CD14-positive monocyte (primary cell): ENCODE results near the gene KIF24. TPM values are rescaled to one million over a fixed set of nuclear protein-coding genes. Genes with fewer than 3 reads are reported as not detected.

Experiments used
- DNase-seq, 3 donors: peaks; one replicate each; pipeline ENCODE4 v3.0.0-alpha.2; 2011 to 2022
- H2AFZ ChIP-seq: 2 replicates; pipeline ENCODE4 v1.6.0; 2012; ENCODE audit warnings: mild to moderate bottlenecking, low read depth, low read length, inconsistent platforms; ENCODE audit not compliant: insufficient read depth, poor library complexity, severe bottlenecking
- H3K27ac ChIP-seq, 2 donors: 1 replicate in 1 of 2; 2 replicates in 1 of 2; pipeline ENCODE4 v1.5.1; 2012 to 2013; ENCODE audit warnings: low read length in 2 of 2, control low read depth in 1 of 2, inconsistent platforms in 1 of 2, low read depth in 1 of 2, mild to moderate bottlenecking in 1 of 2
- H3K27me3 ChIP-seq, 2 donors: one replicate each; pipeline versions ENCODE4 v1.6.0 to v1.6.1; 2011 to 2013; ENCODE audit warnings: low read length in 2 of 2; ENCODE audit not compliant: control insufficient read depth in 2 of 2, insufficient read depth in 2 of 2
- H3K36me3 ChIP-seq, 2 donors: replicated peaks in 1 of 2; 1 replicate in 1 of 2; 2 replicates in 1 of 2; pipeline versions ENCODE4 v1.5.1 to v1.6.1; 2012 to 2013; ENCODE audit warnings: low read length in 2 of 2, control low read depth in 1 of 2, inconsistent platforms in 1 of 2, mild to moderate bottlenecking in 1 of 2; ENCODE audit not compliant: insufficient read depth in 2 of 2, control insufficient read depth in 1 of 2
- H3K4me1 ChIP-seq, 2 donors: 1 replicate in 1 of 2; 2 replicates in 1 of 2; pipeline versions ENCODE4 v1.5.1 to v1.6.1; 2012 to 2013; ENCODE audit warnings: low read length in 2 of 2, control low read depth in 1 of 2, inconsistent platforms in 1 of 2, mild to moderate bottlenecking in 1 of 2, moderate library complexity in 1 of 2; ENCODE audit not compliant: insufficient read depth in 2 of 2, control insufficient read depth in 1 of 2
- H3K4me2 ChIP-seq: replicated peaks from 2 replicates; pipeline ENCODE3; 2012; ENCODE audit warnings: low read length, moderate library complexity, mild to moderate bottlenecking; ENCODE audit not compliant: poor library complexity, severe bottlenecking; ENCODE audit errors: extremely low read depth
- H3K4me3 ChIP-seq, 3 experiments: fragments of 200-600 bp in 1 of 3; sonication (generic) in 1 of 3; replicated peaks in 1 of 3; 1 replicate in 2 of 3; 2 replicates in 1 of 3; pipeline ENCODE4 v1.5.1; 2011 to 2013; ENCODE audit warnings: low read length in 3 of 3, mild to moderate bottlenecking in 3 of 3, control low read depth in 2 of 3, low read depth in 2 of 3, inconsistent platforms in 1 of 3, moderate library complexity in 1 of 3
- H3K79me2 ChIP-seq: 2 replicates; pipeline ENCODE4 v1.6.0; 2012; ENCODE audit warnings: mild to moderate bottlenecking, control low read depth, inconsistent platforms, low read length, moderate library complexity; ENCODE audit not compliant: insufficient read depth
- H3K9ac ChIP-seq: 2 replicates; pipeline ENCODE4 v1.6.0; 2017; ENCODE audit warnings: low read length, mild to moderate bottlenecking; ENCODE audit not compliant: insufficient read depth, poor library complexity, severe bottlenecking
- H3K9me3 ChIP-seq, 2 donors: replicated peaks in 1 of 2; 1 replicate in 1 of 2; 2 replicates in 1 of 2; pipeline versions ENCODE4 v1.5.1 to v1.6.1; 2012 to 2013; ENCODE audit warnings: low read length in 2 of 2, control low read depth in 1 of 2; ENCODE audit not compliant: control insufficient read depth in 1 of 2, insufficient read depth in 1 of 2
- H4K20me1 ChIP-seq: 2 replicates; pipeline ENCODE4 v1.6.0; 2012; ENCODE audit warnings: mild to moderate bottlenecking, low read length, control low read depth, moderate library complexity; ENCODE audit not compliant: insufficient read depth
- H3K27ac Mint-ChIP-seq, 7 donors: one replicate each; pipeline ENCODE4 v1.8.0; 2020; ENCODE audit warnings: mild to moderate bottlenecking in 7 of 7, mixed read lengths in 7 of 7, moderate library complexity in 6 of 7, inconsistent platforms in 2 of 7
- H3K27me3 Mint-ChIP-seq, 3 donors: one replicate each; pipeline ENCODE4 v1.8.0; 2021 to 2022; ENCODE audit warnings: low read depth in 3 of 3, mild to moderate bottlenecking in 3 of 3, mixed read lengths in 3 of 3, moderate library complexity in 3 of 3, inconsistent platforms in 1 of 3
- H3K36me3 Mint-ChIP-seq, 2 donors: one replicate each; pipeline ENCODE4 v1.8.0; 2020; ENCODE audit warnings: mixed read lengths in 2 of 2, inconsistent platforms in 1 of 2, mild to moderate bottlenecking in 1 of 2
- H3K4me1 Mint-ChIP-seq: one replicate; pipeline ENCODE4 v1.8.0; 2020; ENCODE audit warnings: mild to moderate bottlenecking, mixed read lengths
- H3K4me3 Mint-ChIP-seq, 2 donors: one replicate each; pipeline ENCODE4 v1.8.0; 2020; ENCODE audit warnings: mild to moderate bottlenecking in 2 of 2, mixed read lengths in 2 of 2, moderate library complexity in 1 of 2
- H3K9me3 Mint-ChIP-seq, 7 donors: one replicate each; pipeline ENCODE4 v1.8.0; 2020 to 2022; ENCODE audit warnings: mixed read lengths in 7 of 7, mild to moderate bottlenecking in 6 of 7, moderate library complexity in 6 of 7, inconsistent platforms in 2 of 7
- WGBS: methylation state at CpG from one replicate; pipeline ENCODE4 v1.1.5; 2013; ENCODE audit warnings: missing lambda C conversion rate; ENCODE audit not compliant: insufficient coverage; 5-methylcytosine and 5-hydroxymethylcytosine counted together
- intact Hi-C, 2 donors: fragments of 100-400 bp; cut with micrococcal nuclease; formaldehyde crosslinking; loops; one replicate each; pipeline versions ENCODE4 v1.15.0 to v1.15.1; 2023
- polyA plus RNA-seq, 3 donors: library from polyadenylated mRNA; depleted of rRNA in 1 of 3; unstranded in 2 of 3; stranded (reverse) in 1 of 3; fragments of 300-500 nt in 2 of 3; fragments of >200 nt in 1 of 3; fragmentation: Illumina TruSeq in 2 of 3; gene quantifications; 1 replicate in 2 of 3; 2 replicates in 1 of 3; pipeline ENCODE4 v1.2.3, GENCODE V29; 2012 to 2021
- TF ChIP-seq, protein P1 (sequence below): fragments of 200-600 bp; IDR thresholded peaks from one replicate; pipeline ENCODE4 v1.8.0; 2022; ENCODE audit warnings: antibody characterized with exemption, mild to moderate bottlenecking

The KIF24 gene
- polyA plus RNA-seq, 3 donors: 0.13 to 0.31 TPM; not detected in 1

DNA sequence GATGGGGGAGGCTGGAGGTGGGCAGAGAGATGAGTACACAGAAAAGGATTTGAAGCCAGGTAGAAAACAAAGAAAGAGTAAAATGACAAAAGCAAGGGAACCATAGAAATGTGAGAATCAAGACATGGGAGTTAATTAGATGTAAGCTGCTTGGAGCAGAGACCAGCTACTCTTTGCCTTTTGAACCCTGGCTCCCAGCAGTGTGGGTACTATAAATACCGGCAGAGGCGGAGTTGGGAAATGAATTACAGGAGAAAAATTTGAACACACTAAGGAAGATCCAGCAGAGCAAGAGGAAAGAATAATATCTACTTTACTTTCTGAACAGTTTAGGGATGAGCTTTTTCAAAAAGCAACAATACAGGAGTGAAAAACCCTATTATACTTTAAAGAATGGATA, 36.5 kb downstream of the KIF24 start:
- no peak for DNase-seq
- Mint-ChIP-seq H3K27ac (no peak overlapping the region), H3K27me3 (no peaks in the 10 kb centered on the region), H3K36me3 (peaks cover 0 to 16% of the 10 kb centered on the region in 2 donors), H3K9me3 (no peaks in the 10 kb centered on the region), H3K4me3 (no peak overlapping the region), H3K4me1 (peaks cover 5% of the 10 kb centered on the region)
- H3K9ac ChIP-seq: no peak overlapping the region
- no peak overlapping the region for H3K27ac ChIP-seq
- no peaks in the 10 kb centered on the region for H3K27me3 ChIP-seq
- no peaks in the 10 kb centered on the region for H3K9me3 ChIP-seq
- H4K20me1 ChIP-seq: no peaks in the 10 kb centered on the region
- H3K4me3 ChIP-seq: no peak overlapping the region
- intact Hi-C loops: no loop called here
- peaks cover 12 to 24% of the 10 kb centered on the region in 2 donors for H3K4me1 ChIP-seq
- TF ChIP-seq, protein P1, sequence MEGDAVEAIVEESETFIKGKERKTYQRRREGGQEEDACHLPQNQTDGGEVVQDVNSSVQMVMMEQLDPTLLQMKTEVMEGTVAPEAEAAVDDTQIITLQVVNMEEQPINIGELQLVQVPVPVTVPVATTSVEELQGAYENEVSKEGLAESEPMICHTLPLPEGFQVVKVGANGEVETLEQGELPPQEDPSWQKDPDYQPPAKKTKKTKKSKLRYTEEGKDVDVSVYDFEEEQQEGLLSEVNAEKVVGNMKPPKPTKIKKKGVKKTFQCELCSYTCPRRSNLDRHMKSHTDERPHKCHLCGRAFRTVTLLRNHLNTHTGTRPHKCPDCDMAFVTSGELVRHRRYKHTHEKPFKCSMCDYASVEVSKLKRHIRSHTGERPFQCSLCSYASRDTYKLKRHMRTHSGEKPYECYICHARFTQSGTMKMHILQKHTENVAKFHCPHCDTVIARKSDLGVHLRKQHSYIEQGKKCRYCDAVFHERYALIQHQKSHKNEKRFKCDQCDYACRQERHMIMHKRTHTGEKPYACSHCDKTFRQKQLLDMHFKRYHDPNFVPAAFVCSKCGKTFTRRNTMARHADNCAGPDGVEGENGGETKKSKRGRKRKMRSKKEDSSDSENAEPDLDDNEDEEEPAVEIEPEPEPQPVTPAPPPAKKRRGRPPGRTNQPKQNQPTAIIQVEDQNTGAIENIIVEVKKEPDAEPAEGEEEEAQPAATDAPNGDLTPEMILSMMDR: no peak
- H3K36me3 ChIP-seq: no peaks in the 10 kb centered on the region
- H3K79me2 ChIP-seq: no peaks in the 10 kb centered on the region
- WGBS: no CpG with 5 or more reads among the region's 2 CpGs
- peak overlapping the region; percentile 15 for H2AFZ ChIP-seq
- H3K4me2 ChIP-seq: no peak overlapping the region

DNA sequence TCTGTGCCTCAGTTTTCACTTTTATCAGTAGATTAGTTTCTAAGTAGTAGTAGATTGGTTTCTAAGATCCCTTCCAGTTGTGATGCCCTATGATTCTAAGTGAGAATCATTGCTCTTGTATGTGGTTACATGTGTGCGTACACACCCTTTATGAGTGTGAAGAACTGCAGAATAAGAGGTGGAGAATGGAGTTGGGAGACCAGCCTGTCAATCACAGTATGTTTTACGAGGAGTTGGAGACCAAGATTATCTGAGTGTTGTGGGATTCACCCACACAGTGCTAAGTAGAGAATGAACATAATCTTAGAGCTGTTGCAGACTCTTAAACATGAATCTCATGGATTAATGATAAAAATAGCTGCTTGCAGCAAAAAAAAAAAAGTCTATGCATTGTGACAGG, 37.6 kb downstream of the KIF24 start:
- Histone ChIP-seq H3K4me2 (peak overlapping the region; percentile 47), H3K4me1 (peaks cover 12 to 24% of the 10 kb centered on the region in 2 donors), H2AFZ (peak overlapping the region; percentile 38), H3K27me3 (no peaks in the 10 kb centered on the region), H4K20me1 (no peaks in the 10 kb centered on the region), H3K27ac (peak overlapping the region in 1 of 2 donors; percentile 60), H3K9me3 (no peaks in the 10 kb centered on the region), H3K4me3 (peak overlapping the region in 1 of 3 experiments; percentile 33), H3K9ac (no peak overlapping the region), H3K36me3 (peaks cover 0 to 1% of the 10 kb centered on the region in 2 donors), H3K79me2 (no peaks in the 10 kb centered on the region)
- H3K4me3 Mint-ChIP-seq: no peak overlapping the region
- H3K4me1 Mint-ChIP-seq: peaks cover 5% of the 10 kb centered on the region
- DNase-seq: no peak
- H3K36me3 Mint-ChIP-seq: peaks cover 7 to 21% of the 10 kb centered on the region in 2 donors
- TF ChIP-seq, protein P1: no peak
- H3K27ac Mint-ChIP-seq: no peak overlapping the region
- 100% methylated on average over 2 of the region's 2 CpGs for WGBS
- no peaks in the 10 kb centered on the region for H3K27me3 Mint-ChIP-seq
- no peaks in the 10 kb centered on the region for H3K9me3 Mint-ChIP-seq
- intact Hi-C loops: no loop called here
